ENCODE results near the gene EPB41L4B. TPM values are rescaled to one million over a fixed set of nuclear protein-coding genes. Genes with fewer than 3 reads are reported as not detected.
A peak's percentile ranks its signal among the peaks of the same experiment; 100 is the strongest.

The EPB41L4B gene
- total and polyA plus RNA-seq, 2 of the 13 experiments (the other 11 are each of a cell fraction or from before 2014, with no cell fraction given) = 17.6 to 22.1 TPM

DNA sequence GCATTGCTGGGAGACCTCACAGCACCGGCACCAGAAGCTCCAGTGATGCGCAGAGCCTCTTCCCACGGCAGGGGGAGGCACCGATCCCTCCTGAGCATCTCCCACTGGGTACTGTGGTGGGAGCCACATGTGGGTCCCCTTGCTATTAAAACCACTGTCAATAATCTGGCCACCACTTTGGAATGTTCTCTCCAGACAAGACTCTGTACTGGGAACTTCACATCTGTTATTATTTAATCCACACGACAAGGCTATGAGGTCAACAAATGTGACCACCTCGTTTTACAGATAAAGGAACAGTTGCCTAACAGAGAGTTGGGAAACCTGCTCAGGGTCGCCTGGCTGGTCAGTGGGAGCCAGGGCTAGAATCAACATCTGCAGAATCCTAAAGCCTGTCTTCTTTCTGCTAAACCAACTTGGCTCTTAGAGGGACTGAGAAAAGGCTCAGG is 72.7 kb downstream of the EPB41L4B start (continued):
- TF ChIP-seq, protein P1, sequence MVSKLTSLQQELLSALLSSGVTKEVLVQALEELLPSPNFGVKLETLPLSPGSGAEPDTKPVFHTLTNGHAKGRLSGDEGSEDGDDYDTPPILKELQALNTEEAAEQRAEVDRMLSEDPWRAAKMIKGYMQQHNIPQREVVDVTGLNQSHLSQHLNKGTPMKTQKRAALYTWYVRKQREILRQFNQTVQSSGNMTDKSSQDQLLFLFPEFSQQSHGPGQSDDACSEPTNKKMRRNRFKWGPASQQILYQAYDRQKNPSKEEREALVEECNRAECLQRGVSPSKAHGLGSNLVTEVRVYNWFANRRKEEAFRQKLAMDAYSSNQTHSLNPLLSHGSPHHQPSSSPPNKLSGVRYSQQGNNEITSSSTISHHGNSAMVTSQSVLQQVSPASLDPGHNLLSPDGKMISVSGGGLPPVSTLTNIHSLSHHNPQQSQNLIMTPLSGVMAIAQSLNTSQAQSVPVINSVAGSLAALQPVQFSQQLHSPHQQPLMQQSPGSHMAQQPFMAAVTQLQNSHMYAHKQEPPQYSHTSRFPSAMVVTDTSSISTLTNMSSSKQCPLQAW (CRISPR knock-in tag; IDR thresholded peaks at IDR 0.05) = 0 out of 2 replicates have a peak, but pooled peaks have one; percentile 51
- no peak for TF ChIP-seq SOX6 (IDR thresholded peaks at IDR 0.05)
- TF ChIP-seq SOX6 (CRISPR knock-in tag; IDR thresholded peaks at IDR 0.05) = peak; percentile 84
- TF ChIP-seq ZNF501 (CRISPR knock-in tag; IDR thresholded peaks at IDR 0.05) = 0 out of 2 replicates have a peak, but pooled peaks have one; percentile 36
- 0 out of 2 replicates have a peak, but pooled peaks have one; percentile 26 for TF ChIP-seq HMG20A (CRISPR knock-in tag; IDR thresholded peaks at IDR 0.05; ENCODE audit: borderline replicate concordance)
- TF ChIP-seq, protein P2, sequence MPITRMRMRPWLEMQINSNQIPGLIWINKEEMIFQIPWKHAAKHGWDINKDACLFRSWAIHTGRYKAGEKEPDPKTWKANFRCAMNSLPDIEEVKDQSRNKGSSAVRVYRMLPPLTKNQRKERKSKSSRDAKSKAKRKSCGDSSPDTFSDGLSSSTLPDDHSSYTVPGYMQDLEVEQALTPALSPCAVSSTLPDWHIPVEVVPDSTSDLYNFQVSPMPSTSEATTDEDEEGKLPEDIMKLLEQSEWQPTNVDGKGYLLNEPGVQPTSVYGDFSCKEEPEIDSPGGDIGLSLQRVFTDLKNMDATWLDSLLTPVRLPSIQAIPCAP (CRISPR knock-in tag; IDR thresholded peaks at IDR 0.05; ENCODE audit: low read depth) = no peak
- TF ChIP-seq SRSF9 (IDR thresholded peaks at IDR 0.05; ENCODE audit: borderline replicate concordance, insufficient read depth, low read depth, low read length, poor library complexity, severe bottlenecking) = no peak
- TF ChIP-seq FOXP1 (IDR thresholded peaks at IDR 0.05) = no peak
- peak; percentile 42; the same call in 1 of the 2 replicates for TF ChIP-seq FOXP1 (CRISPR knock-in tag; IDR thresholded peaks at IDR 0.05)
- peak; percentile 60 for TF ChIP-seq SALL1 (CRISPR knock-in tag; IDR thresholded peaks at IDR 0.05)
- 0 out of 2 replicates have a peak, but pooled peaks have one; percentile 51 for TF ChIP-seq KAT8 (CRISPR knock-in tag; IDR thresholded peaks at IDR 0.05)
- TF ChIP-seq TEAD3 (CRISPR knock-in tag; optimal IDR thresholded peaks at IDR 0.05; ENCODE audit: borderline replicate concordance) = peak; percentile 35
- 0 out of 2 replicates have a peak, but pooled peaks have one; percentile 35 for TF ChIP-seq PITX1 (CRISPR knock-in tag; IDR thresholded peaks at IDR 0.05)
- TF ChIP-seq CREM (IDR thresholded peaks at IDR 0.05) = peak; percentile 38; the same call in 1 of the 2 replicates
- TF ChIP-seq CREM (CRISPR knock-in tag; IDR thresholded peaks at IDR 0.05) = no peak
- peak; percentile 41; the same call in 1 of the 2 replicates for TF ChIP-seq ZGPAT (CRISPR knock-in tag; IDR thresholded peaks at IDR 0.05)
- TF ChIP-seq BHLHE40 (IDR thresholded peaks at IDR 0.05; ENCODE audit: low read length) = 0 out of 2 replicates have a peak, but pooled peaks have one; percentile 13
- no peak for TF ChIP-seq TRIM24 (CRISPR knock-in tag; IDR thresholded peaks at IDR 0.05)
- TF ChIP-seq JUND (CRISPR knock-in tag; IDR thresholded peaks at IDR 0.05) = 0 out of 2 replicates have a peak, but pooled peaks have one; percentile 21
- TF ChIP-seq FOSL2 (CRISPR knock-in tag; IDR thresholded peaks at IDR 0.05) = peak; percentile 71
- TF ChIP-seq DPF2 (CRISPR knock-in tag; IDR thresholded peaks at IDR 0.05; ENCODE audit: borderline replicate concordance, low read depth) = peak; percentile 62; the same call in 1 of the 2 replicates
- peak; percentile 57; the same call in 1 of the 2 replicates for TF ChIP-seq ZNF331 (CRISPR knock-in tag; IDR thresholded peaks at IDR 0.05)
- TF ChIP-seq MIER3 (CRISPR knock-in tag; IDR thresholded peaks at IDR 0.05; ENCODE audit: borderline replicate concordance) = peak; percentile 30; the same call in 1 of the 2 replicates
- TF ChIP-seq CENPT (CRISPR knock-in tag; IDR thresholded peaks at IDR 0.05; ENCODE audit: low read depth) = no peak
- no peak for TF ChIP-seq USF2 (IDR thresholded peaks at IDR 0.05; ENCODE audit: low read depth, low read length)
- TF ChIP-seq USF2 (CRISPR knock-in tag; IDR thresholded peaks at IDR 0.05; ENCODE audit: borderline replicate concordance) = no peak

All from HepG2 (cell line).